Adipocyte (in vitro differentiated cells): ENCODE measurements around the gene CD96.

Experiments
- DNase-seq: peaks from one replicate; pipeline ENCODE4 v3.0.0-alpha.2; 2015; ENCODE audit warnings: low read depth
- H3K27me3 ChIP-seq: replicated peaks from 2 replicates; pipeline ENCODE4 v1.7.0; 2013; ENCODE audit warnings: mild to moderate bottlenecking, low read length, moderate library complexity; ENCODE audit not compliant: control insufficient read depth, insufficient read depth
- H3K36me3 ChIP-seq: 2 replicates; pipeline ENCODE4 v1.7.0; 2013; ENCODE audit warnings: low read length, mild to moderate bottlenecking, moderate library complexity; ENCODE audit not compliant: control insufficient read depth, insufficient read depth, severe bottlenecking
- H3K4me1 ChIP-seq: 2 replicates; pipeline ENCODE4 v1.7.0; 2013; ENCODE audit warnings: mild to moderate bottlenecking, low read length, moderate library complexity; ENCODE audit not compliant: control insufficient read depth, insufficient read depth
- H3K4me3 ChIP-seq: 2 replicates; pipeline ENCODE4 v1.7.0; 2013; ENCODE audit warnings: mild to moderate bottlenecking, low read length, moderate library complexity
- H3K9ac ChIP-seq: 2 replicates; pipeline ENCODE4 v1.7.0; 2013; ENCODE audit warnings: mild to moderate bottlenecking, low read length, moderate library complexity
- H3K9me3 ChIP-seq: 2 replicates; pipeline ENCODE4 v1.7.0; 2013; ENCODE audit warnings: mild to moderate bottlenecking, low read length, moderate library complexity; ENCODE audit not compliant: control insufficient read depth

CD96 gene

DNA sequence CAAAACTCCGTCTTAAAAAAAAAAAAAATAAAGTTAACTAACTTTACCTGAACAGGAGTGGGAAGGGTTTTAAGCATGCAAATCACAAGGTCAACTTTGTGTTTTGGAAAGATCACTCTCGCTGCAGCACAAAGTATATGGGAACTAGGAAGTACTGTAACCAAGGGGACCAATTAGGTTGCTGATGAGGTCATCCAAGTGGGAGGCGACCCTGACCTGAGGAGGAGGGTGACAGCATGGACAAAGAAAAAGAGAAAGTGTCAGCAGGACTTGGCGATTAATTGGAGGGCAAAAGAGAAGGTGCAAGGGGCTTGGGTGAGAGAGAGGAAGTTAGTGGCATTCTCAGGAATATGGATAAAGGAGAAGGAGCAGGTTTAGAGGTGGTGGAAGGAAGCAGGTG is 142.6 kb downstream of the CD96 start:
- Histone ChIP-seq H3K36me3 (no peaks in the 10 kb centered on the region), H3K4me3 (no peak overlapping the region), H3K4me1 (no peaks in the 10 kb centered on the region), H3K9ac (no peak overlapping the region), H3K27me3 (no peaks in the 10 kb centered on the region), H3K9me3 (no peaks in the 10 kb centered on the region)
- no peak for DNase-seq

- Histone ChIP-seq H3K27me3 (no peaks in the 10 kb centered on the region), H3K4me1 (no peaks in the 10 kb centered on the region), H3K4me3 (no peak overlapping the region), H3K36me3 (no peaks in the 10 kb centered on the region), H3K9ac (no peak overlapping the region), H3K9me3 (no peaks in the 10 kb centered on the region)
- DNase-seq, result no peak
Observed at GRCh38 chr3:111688190-111688800, 146.3 kb downstream of the CD96 start.

DNA sequence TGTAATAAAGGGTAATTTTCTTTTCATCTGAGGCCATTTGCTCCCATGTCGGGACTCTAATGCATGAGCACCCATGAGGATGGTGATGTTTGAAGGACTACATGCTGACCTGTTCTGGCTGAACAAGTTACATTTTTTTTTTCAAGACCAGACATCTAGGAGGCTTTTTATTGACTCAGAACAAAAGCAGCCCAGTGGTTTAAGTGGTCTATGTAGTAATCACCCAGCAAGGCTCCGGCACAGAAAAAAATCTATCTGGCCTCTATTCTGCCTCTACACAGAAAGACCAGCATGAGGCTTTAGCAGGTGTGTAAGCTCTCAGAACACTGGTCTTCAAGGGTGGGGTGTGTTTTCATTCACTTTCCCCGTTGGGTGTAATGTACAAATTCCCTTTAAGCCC is 148.2 kb downstream of the CD96 start:
- Histone ChIP-seq H3K4me1 (peaks cover 1% of the 10 kb centered on the region), H3K27me3 (no peaks in the 10 kb centered on the region), H3K9me3 (no peaks in the 10 kb centered on the region), H3K4me3 (no peak overlapping the region), H3K36me3 (no peaks in the 10 kb centered on the region), H3K9ac (no peak overlapping the region)
- peak; percentile 40 for DNase-seq

DNA sequence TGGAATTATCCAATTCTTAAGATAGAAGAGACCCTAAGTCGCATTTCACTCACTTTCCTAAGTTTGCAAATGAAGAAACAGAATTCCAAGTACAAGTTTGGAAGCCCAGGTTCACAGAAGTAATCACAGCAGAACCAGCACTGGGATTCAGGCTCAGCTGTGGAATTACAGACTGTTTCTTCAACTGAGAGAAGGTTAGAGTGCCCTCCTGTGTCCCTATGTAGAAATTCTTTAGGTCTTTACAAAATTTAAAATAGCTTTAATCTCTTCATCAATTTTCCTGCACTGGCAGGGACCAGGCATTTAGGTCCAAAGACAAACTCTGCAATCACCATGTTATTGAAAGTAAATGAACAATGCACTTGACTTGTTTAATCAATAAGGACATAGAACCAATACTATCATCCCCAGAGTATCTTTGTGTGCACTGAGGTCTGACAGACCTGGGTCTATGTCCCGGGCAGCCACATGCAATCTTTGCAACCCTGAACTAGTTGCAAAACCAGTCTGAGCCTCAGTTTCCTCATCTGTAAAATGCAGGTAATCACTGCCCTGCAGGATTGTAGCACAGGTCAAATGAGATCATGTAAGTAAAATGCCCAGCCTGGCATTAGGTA is 149.4 kb downstream of the CD96 start:
- H3K9ac ChIP-seq, result no peak overlapping the region
- no peaks in the 10 kb centered on the region for H3K9me3 ChIP-seq
- no peaks in the 10 kb centered on the region for H3K27me3 ChIP-seq
- peak; percentile 79 for DNase-seq
- H3K4me1 ChIP-seq, result peaks cover 7% of the 10 kb centered on the region
- no peak overlapping the region for H3K4me3 ChIP-seq
- H3K36me3 ChIP-seq, result no peaks in the 10 kb centered on the region

DNA sequence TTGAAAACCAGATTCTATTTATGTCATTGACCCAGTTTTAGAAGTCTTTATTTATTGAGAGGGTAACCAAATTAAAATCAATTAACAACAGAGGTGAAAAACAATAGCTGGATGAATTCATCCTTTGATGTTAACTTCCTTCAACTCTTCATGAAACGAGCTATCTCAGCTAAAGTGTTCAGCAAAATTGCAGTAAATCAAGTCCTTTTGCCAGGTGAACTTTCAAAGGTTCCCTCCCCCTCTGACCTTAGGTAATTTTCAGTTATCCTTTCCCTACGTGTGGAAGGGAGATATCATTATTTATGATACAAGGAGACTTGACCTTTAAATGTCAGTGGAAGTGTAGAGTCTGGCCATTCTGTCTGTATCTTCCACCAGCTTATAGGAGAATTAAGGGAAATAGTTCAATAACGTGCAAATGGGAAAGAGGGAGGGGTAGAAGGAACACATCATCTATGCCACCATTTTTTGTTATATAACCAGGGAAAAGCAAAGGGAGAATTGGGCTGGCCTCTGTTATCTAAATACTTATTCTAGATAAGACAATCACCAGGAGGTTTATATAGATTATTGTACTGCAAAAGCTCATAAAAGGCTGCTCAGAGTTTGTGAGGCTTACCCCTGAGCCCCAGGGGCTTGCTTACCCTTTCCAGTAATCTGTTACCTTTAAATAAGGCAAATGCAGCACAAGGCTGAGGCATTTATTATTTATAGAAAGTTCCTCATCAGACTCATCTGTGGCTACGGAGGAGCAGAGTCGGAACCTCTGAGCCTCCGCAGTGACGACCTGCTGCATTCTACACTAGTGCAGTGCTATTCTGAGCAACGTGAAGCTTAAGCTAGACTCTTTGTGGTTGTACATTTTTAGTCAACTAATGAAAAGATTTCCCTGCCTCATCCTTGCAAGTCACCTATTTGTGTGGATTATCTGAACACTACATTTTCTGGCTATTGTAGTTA is 150.9 kb downstream of the CD96 start:
- Histone ChIP-seq H3K9ac (no peak overlapping the region), H3K4me3 (no peak overlapping the region), H3K4me1 (peaks cover 7% of the 10 kb centered on the region), H3K36me3 (no peaks in the 10 kb centered on the region), H3K9me3 (no peaks in the 10 kb centered on the region), H3K27me3 (no peaks in the 10 kb centered on the region)
- DNase-seq, result no peak

DNA sequence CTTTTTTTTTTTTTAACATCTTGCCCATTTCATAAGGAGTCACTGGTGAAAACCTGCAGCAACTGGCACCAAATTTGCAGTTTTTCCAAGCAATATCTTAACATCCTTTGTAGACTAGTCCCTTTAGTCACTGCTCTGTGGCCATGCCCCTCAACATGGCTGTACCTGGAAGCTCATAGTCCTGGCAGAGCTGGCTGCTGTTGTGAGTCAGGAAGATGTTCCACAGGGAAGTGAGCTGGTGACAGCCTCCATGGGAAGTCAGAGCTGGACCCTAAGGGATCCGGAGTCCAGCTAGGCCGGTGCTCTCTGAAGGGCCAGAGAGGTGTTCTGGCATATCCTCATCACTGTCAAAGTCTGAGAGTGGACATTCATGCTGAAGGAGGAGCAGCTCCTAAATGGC is 152.5 kb downstream of the CD96 start:
- H3K27me3 ChIP-seq, result no peaks in the 10 kb centered on the region
- DNase-seq, result no peak
- peaks cover 7% of the 10 kb centered on the region for H3K4me1 ChIP-seq
- no peak overlapping the region for H3K9ac ChIP-seq
- H3K4me3 ChIP-seq, result no peak overlapping the region
- H3K36me3 ChIP-seq, result no peaks in the 10 kb centered on the region
- H3K9me3 ChIP-seq, result no peaks in the 10 kb centered on the region

DNA sequence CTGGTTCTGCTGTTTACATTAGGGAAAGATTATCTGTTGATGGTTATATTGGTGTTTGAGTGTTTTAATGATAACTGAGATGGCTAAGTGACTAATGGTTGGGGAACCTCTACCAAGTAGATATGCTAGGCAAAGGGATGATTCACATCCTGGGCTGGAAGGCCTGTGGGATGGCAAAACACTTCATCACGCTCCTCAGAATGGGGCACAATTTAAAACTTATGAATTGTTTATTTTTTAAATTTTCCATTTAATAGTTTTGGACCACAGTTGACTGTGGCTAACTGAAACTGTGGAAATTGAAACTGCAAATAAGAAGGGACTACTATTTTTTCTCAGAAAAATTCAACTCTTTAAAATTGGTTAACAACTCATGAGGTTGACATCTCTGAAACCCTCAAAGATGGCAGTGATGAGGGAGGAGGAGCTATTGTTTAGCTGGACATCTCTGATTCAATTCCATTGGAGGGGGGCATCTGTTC is 153.7 kb downstream of the CD96 start:
- H3K4me1 ChIP-seq, result peaks cover 7% of the 10 kb centered on the region
- peak; percentile 42 for DNase-seq

DNA sequence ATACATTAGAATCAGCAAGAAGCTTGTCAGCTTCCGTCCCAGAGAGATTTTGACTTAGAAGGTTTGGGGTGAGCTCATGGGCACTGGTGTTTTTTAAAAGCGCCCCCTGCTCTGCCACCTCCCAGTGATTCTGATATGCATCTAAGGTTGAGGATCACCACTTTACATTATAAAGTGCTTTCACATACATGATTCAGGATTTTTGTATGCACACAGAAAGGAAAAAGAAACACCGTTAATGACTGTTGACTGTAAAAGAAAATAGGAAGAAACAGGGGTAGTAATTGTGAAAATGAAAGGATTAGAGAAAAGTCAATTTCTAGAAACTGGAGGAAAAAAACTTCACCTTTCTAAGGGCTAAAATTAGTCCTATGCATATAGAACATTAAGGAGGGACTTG is 158.1 kb downstream of the CD96 start:
- Histone ChIP-seq H3K27me3 (no peaks in the 10 kb centered on the region), H3K36me3 (no peaks in the 10 kb centered on the region), H3K4me3 (no peak overlapping the region), H3K9me3 (no peaks in the 10 kb centered on the region), H3K9ac (no peak overlapping the region), H3K4me1 (peaks cover 7% of the 10 kb centered on the region)
- no peak for DNase-seq

More for the DNA sequence above, 153.7 kb downstream of the CD96 start:
- H3K9me3 ChIP-seq, result no peaks in the 10 kb centered on the region
- no peaks in the 10 kb centered on the region for H3K27me3 ChIP-seq
- no peak overlapping the region for H3K4me3 ChIP-seq
- H3K9ac ChIP-seq, result no peak overlapping the region
- no peaks in the 10 kb centered on the region for H3K36me3 ChIP-seq

GRCh38 chr3:111701292-111701906 is 159.4 kb downstream of the CD96 start:
- Histone ChIP-seq H3K4me3 (no peak overlapping the region), H3K36me3 (no peaks in the 10 kb centered on the region), H3K4me1 (no peaks in the 10 kb centered on the region), H3K9me3 (no peaks in the 10 kb centered on the region), H3K9ac (no peak overlapping the region), H3K27me3 (no peaks in the 10 kb centered on the region)
- no peak for DNase-seq
